Fibroblast of villous mesenchyme (primary cell): ENCODE measurements around the gene VPS45. TPM values are rescaled to one million over a fixed set of nuclear protein-coding genes. Genes with fewer than 3 reads are reported as not detected.
A peak's percentile ranks its signal among the peaks of the same experiment; 100 is the strongest.

ENCODE experiments used
- DNase-seq: peaks from one replicate; pipeline ENCODE4 v3.0.0-alpha.2; 2010; ENCODE audit warnings: low read depth
- H3K4me3 ChIP-seq: 2 replicates; pipeline ENCODE4 v1.5.1; 2011; ENCODE audit warnings: low read depth, mild to moderate bottlenecking, low read length
- total RNA-seq: library from RNA; depleted of rRNA; stranded (reverse); fragments of >200 nt; gene quantifications from 2 replicates; pipeline ENCODE4 v1.2.3, GENCODE V29; 2012
- TF ChIP-seq, protein P1 (sequence below): IDR thresholded peaks from 2 replicates; pipeline ENCODE4 v1.5.1; 2012; ENCODE audit warnings: low read depth, mild to moderate bottlenecking, low read length; ENCODE audit not compliant: insufficient read depth

The VPS45 gene
- total RNA-seq, 1 donor = 57.9 TPM

DNA sequence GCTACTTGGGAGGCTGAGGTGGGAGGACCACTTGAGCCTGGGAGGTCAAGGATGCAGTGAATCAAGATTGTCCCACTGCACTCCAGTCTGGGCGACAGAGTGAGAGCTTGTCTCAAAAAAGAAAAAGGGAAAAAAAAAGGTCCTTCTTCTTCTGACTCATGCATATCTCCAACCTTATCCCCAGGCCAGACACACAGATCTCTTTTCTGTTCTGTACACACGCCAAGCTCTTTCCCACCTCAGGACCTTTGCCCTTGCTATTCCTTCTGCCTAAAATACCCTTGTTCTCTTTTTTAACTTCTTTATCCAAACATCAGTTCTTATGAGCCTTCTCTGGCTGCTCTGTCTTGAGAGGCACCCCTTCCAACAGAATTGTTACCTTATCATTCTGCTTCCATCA is 104.2 kb downstream of the VPS45 start:
- TF ChIP-seq, protein P1, sequence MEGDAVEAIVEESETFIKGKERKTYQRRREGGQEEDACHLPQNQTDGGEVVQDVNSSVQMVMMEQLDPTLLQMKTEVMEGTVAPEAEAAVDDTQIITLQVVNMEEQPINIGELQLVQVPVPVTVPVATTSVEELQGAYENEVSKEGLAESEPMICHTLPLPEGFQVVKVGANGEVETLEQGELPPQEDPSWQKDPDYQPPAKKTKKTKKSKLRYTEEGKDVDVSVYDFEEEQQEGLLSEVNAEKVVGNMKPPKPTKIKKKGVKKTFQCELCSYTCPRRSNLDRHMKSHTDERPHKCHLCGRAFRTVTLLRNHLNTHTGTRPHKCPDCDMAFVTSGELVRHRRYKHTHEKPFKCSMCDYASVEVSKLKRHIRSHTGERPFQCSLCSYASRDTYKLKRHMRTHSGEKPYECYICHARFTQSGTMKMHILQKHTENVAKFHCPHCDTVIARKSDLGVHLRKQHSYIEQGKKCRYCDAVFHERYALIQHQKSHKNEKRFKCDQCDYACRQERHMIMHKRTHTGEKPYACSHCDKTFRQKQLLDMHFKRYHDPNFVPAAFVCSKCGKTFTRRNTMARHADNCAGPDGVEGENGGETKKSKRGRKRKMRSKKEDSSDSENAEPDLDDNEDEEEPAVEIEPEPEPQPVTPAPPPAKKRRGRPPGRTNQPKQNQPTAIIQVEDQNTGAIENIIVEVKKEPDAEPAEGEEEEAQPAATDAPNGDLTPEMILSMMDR = no peak
- DNase-seq = no peak
- H3K4me3 ChIP-seq = no peak overlapping the region

DNA sequence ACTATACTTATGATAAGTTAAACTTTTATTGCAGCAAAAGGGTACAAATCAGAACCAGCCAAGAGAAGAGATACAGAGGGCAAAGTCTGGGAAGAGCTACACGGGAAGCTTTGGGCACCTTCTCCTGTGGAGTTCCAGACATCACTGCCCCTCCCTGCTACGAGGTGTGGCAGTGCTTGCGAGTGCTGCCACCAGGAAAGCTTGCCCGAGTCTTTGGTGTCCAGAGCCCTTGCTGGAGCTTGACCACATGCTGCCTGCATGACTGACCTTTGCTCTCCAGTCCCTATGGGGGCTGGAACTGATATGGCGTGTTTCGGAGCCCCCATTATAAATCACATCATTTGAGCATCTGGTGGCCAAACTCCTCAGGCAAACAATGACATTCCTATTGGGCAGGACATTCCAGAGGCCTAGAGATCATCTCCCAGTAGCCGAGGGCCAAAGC is 105.6 kb downstream of the VPS45 start:
- TF ChIP-seq, protein P1 = no peak
- H3K4me3 ChIP-seq = no peak overlapping the region
- DNase-seq = no peak

DNA sequence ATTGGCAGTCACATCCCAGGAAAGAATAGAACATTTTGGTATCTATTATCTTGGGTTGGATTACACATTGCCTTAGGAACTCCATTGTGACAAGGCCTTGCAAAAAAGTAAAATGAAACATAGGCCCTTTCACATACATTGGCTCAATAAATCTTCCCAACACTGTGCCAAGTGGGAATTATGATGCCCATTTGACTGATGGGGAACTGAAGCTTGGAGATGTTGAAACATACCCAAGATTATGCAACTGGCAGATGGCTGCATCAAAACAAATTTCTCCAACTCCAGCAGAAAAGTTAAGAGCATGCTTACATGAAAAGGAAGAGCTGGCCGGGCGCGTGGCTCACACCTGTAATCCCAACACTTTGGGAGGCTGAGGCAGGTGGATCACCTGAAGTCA is 109.0 kb downstream of the VPS45 start:
- DNase-seq = peak; percentile 20
- TF ChIP-seq, protein P1 = no peak
- H3K4me3 ChIP-seq = no peak overlapping the region

DNA sequence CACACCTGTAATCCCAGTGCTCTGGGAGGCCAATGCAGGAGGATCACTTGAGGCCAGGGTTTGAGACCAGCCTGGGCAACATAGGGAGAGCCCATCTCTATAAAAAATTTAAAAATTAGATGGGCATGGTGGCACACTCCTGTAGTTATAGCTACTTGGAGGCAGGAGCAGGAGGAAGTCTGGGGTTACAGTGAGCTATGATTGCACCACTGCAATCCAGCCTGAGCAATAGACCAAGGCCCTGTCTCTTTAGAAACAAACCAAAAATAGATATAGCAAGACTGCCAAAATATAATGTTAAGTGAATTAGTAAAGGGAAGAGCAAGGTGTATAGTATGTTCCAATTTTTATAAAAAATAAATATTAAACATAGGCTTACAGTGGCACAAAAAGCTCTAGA is 111.0 kb downstream of the VPS45 start:
- H3K4me3 ChIP-seq = no peak overlapping the region
- no peak for DNase-seq
- TF ChIP-seq, protein P1 = no peak

DNA sequence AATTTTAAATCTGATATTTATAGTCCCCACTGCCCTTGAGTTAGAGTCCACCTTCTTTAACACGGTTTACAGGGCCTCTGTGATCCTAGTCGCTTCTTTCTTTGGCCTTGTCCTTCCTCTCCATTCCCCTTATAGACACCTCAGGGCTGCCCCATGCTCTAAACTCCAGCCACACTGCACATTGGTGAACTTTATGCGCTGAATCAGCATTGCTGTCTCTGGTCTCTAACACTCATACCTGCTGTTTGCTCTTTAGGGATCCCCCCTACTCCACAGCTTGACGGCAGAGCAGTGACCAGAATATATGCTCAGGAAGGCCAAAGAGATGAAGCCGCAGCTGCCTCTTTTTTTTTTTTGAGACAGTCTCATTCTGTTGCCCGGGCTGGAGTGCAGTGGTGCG is 112.3 kb downstream of the VPS45 start:
- H3K4me3 ChIP-seq = no peak overlapping the region
- DNase-seq = no peak
- TF ChIP-seq, protein P1 = no peak

DNA sequence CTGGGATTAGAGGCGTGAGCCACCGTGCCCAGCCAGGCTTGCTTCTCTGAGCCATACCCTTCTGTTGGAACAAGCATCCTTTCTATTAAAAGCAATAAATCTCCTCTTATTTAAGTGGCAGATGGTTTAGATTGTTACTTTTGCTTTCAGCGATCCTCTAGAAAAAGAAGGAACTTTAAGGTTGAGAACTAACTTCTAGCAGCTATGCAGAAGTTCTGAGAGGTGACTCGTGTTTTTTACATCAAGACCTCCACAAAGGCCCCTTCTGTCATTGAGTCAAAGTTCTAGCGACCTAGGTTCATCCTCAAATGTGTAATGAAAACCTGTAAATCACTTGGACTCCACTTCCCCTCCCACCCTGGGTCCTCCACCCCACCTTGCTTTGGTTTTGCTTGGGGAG is 112.9 kb downstream of the VPS45 start:
- TF ChIP-seq, protein P1 = no peak
- no peak for DNase-seq
- H3K4me3 ChIP-seq = no peak overlapping the region

DNA sequence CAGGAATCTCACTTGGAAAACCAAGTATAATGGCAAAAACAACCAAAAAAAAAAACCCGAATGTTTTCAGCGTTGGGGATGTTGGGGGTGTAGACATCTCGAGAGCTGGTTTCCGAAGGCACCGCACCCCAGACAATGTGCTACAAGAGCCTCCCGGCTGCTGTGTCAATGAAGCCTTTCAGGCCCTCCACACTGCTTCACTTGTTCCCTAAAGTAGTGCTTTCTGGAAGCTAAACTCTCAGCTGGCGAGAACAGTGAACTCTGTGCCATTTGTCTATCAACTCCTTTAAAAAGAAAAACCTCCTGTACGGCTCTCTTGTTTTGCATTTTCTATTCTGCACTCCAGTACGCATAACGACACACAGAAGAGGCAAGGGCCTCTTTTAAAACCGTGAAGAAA is 114.7 kb downstream of the VPS45 start:
- TF ChIP-seq, protein P1 = no peak
- no peak overlapping the region for H3K4me3 ChIP-seq
- no peak for DNase-seq
